Gastrocnemius medialis (tissue), 4 donors: ENCODE data around the gene MON2. TPM values are rescaled to one million over a fixed set of nuclear protein-coding genes. Genes with fewer than 3 reads are reported as not detected.

Experiments used
- ATAC-seq, 2 donors: fragments of 150-250 bp; one replicate each; pipeline ENCODE4 v1.9.1; 2016
- DNase-seq, 2 donors: peaks; one replicate each; pipeline ENCODE4 v3.0.0-alpha.2; 2019
- H3K27ac ChIP-seq, 4 donors: fragments of 200-600 bp; sonication (generic); 1 replicate in 1 of 4; 2 replicates in 3 of 4; pipeline ENCODE4 v1.5.1; 2016 to 2018; ENCODE audit warnings: mild to moderate bottlenecking in 2 of 4, moderate library complexity in 1 of 4
- H3K27me3 ChIP-seq, 3 donors: fragments of 200-600 bp; sonication (generic) in 2 of 3; 1 replicate in 1 of 3; 2 replicates in 2 of 3; pipeline versions ENCODE4 v1.5.1 to v1.6.0; 2016 to 2019; ENCODE audit warnings: mild to moderate bottlenecking in 1 of 3, moderate library complexity in 1 of 3
- H3K36me3 ChIP-seq, 2 donors: fragments of 200-600 bp; sonication (generic) in 1 of 2; one replicate each; pipeline ENCODE4 v1.5.1; 2017 to 2018
- H3K4me1 ChIP-seq, 2 donors: fragments of 200-600 bp; sonication (generic) in 1 of 2; one replicate each; pipeline ENCODE4 v1.5.1; 2016 to 2017; ENCODE audit warnings: mild to moderate bottlenecking in 2 of 2
- H3K4me3 ChIP-seq, 4 donors: fragments of 200-600 bp; sonication (generic) in 3 of 4; 1 replicate in 1 of 4; 2 replicates in 3 of 4; pipeline ENCODE4 v1.5.1; 2016 to 2019; ENCODE audit warnings: mild to moderate bottlenecking in 2 of 4
- H3K9me3 ChIP-seq, 3 donors: fragments of 200-600 bp; sonication (generic) in 2 of 3; 1 replicate in 1 of 3; 2 replicates in 2 of 3; pipeline ENCODE4 v1.5.1; 2016 to 2019
- CTCF ChIP-seq, 5 experiments: fragments of 450-650 bp in 3 of 5; fragments of 200-600 bp in 2 of 5; sonication (generic) in 2 of 5; IDR thresholded peaks in 4 of 5; conservative IDR thresholded peaks in 1 of 5; 1 replicate in 4 of 5; 2 replicates in 1 of 5; pipeline ENCODE4 v1.5.1; 2016 to 2019; ENCODE audit warnings: antibody characterized with exemption in 5 of 5, mild to moderate bottlenecking in 3 of 5, moderate library complexity in 3 of 5
- POLR2A ChIP-seq, 2 donors: fragments of 450-650 bp; IDR thresholded peaks; one replicate each; pipeline ENCODE4 v1.6.1; 2017; ENCODE audit warnings: antibody characterized with exemption in 2 of 2, mild to moderate bottlenecking in 2 of 2, moderate library complexity in 2 of 2
- in situ Hi-C, 4 donors: fragments of 200-750 bp; cut with MboI; loops; one replicate each; pipeline versions ENCODE4 v1.15.0 to v1.8.0; 2017; ENCODE audit warnings: low sequenced_read_pairs in 4 of 4
- intact Hi-C: fragments of 100-400 bp; cut with DNase I; formaldehyde crosslinking; loops from one replicate; pipeline ENCODE4 v1.15.1; 2023; ENCODE audit warnings: low total_unique reads
- total RNA-seq, 4 donors: library from RNA; depleted of rRNA; stranded (reverse); fragments of >200 nt; gene quantifications; one replicate each; pipeline versions ENCODE4 v1.1.0 to v1.2.3, GENCODE V29; 2016

MON2 gene
- total RNA-seq, 4 donors from 2014 or later: 9.2 to 57.2 (median 12.9) TPM

GRCh38 chr12:62537551-62537950 is 70.9 kb downstream of the MON2 start:
- DNase-seq: no peak
- in situ Hi-C loops: no loop called here
- intact Hi-C loops: no loop called here
- no peak for ATAC-seq
- no peaks in the 10 kb centered on the region for H3K27me3 ChIP-seq
- peaks cover 0 to 63% of the 10 kb centered on the region in 2 donors for H3K36me3 ChIP-seq
- TF ChIP-seq POLR2A (IDR thresholded peaks at IDR 0.05) (no peak), CTCF (IDR thresholded peaks at IDR 0.05 in 4 of 5, conservative IDR thresholded peaks at IDR 0.05 in 1 of 5) (no peak)
- H3K9me3 ChIP-seq: no peaks in the 10 kb centered on the region
- no peak overlapping the region for H3K4me3 ChIP-seq
- no peaks in the 10 kb centered on the region for H3K4me1 ChIP-seq
- H3K27ac ChIP-seq: no peak overlapping the region

GRCh38 chr12:62540354-62540753 is 73.7 kb downstream of the MON2 start:
- no peak for TF ChIP-seq CTCF (IDR thresholded peaks at IDR 0.05 in 4 of 5, conservative IDR thresholded peaks at IDR 0.05 in 1 of 5)
- no peak for TF ChIP-seq POLR2A (IDR thresholded peaks at IDR 0.05)
- ATAC-seq (no peak), DNase-seq (no peak)
- intact Hi-C loops: no loop called here
- Histone ChIP-seq H3K36me3 (peaks cover 0 to 61% of the 10 kb centered on the region in 2 donors), H3K27ac (no peak overlapping the region), H3K9me3 (no peaks in the 10 kb centered on the region), H3K4me3 (no peak overlapping the region), H3K27me3 (no peaks in the 10 kb centered on the region), H3K4me1 (no peaks in the 10 kb centered on the region)
- in situ Hi-C loops: no loop called here

- no peak for ATAC-seq
- Histone ChIP-seq H3K36me3 (peaks cover 8 to 62% of the 10 kb centered on the region in 2 donors), H3K4me1 (no peaks in the 10 kb centered on the region), H3K9me3 (no peaks in the 10 kb centered on the region), H3K27ac (no peak overlapping the region), H3K4me3 (no peak overlapping the region), H3K27me3 (no peaks in the 10 kb centered on the region)
- no peak for DNase-seq
- in situ Hi-C loops (no loop called here), intact Hi-C loops (no loop called here)
- TF ChIP-seq CTCF (IDR thresholded peaks at IDR 0.05 in 4 of 5, conservative IDR thresholded peaks at IDR 0.05 in 1 of 5): no peak
- no peak for TF ChIP-seq POLR2A (IDR thresholded peaks at IDR 0.05)
These were observed 76.2 kb downstream of the MON2 start for GRCh38 chr12:62542814-62543213.

GRCh38 chr12:62543324-62543723 is 76.7 kb downstream of the MON2 start:
- no peak for DNase-seq
- ATAC-seq: no peak
- H3K27me3 ChIP-seq: no peaks in the 10 kb centered on the region
- H3K9me3 ChIP-seq: no peaks in the 10 kb centered on the region
- H3K4me3 ChIP-seq: no peak overlapping the region
- no peak for TF ChIP-seq POLR2A (IDR thresholded peaks at IDR 0.05)
- no peak for TF ChIP-seq CTCF (IDR thresholded peaks at IDR 0.05 in 4 of 5, conservative IDR thresholded peaks at IDR 0.05 in 1 of 5)
- in situ Hi-C loops (no loop called here), intact Hi-C loops (no loop called here)
- no peaks in the 10 kb centered on the region for H3K4me1 ChIP-seq
- H3K36me3 ChIP-seq: peaks cover 8 to 59% of the 10 kb centered on the region in 2 donors
- no peak overlapping the region for H3K27ac ChIP-seq

- Histone ChIP-seq H3K27ac (no peak overlapping the region), H3K27me3 (no peaks in the 10 kb centered on the region), H3K4me1 (no peaks in the 10 kb centered on the region), H3K9me3 (no peaks in the 10 kb centered on the region), H3K4me3 (no peak overlapping the region), H3K36me3 (peaks cover 8 to 55% of the 10 kb centered on the region in 2 donors)
- in situ Hi-C loops: no loop called here
- no peak for TF ChIP-seq CTCF (IDR thresholded peaks at IDR 0.05 in 4 of 5, conservative IDR thresholded peaks at IDR 0.05 in 1 of 5)
- TF ChIP-seq POLR2A (IDR thresholded peaks at IDR 0.05): no peak
- intact Hi-C loops: no loop called here
- DNase-seq (no peak), ATAC-seq (no peak)
These were observed 77.1 kb downstream of the MON2 start for GRCh38 chr12:62543741-62544140.
